HG02970 (cell line): ENCODE results near the gene ST6GALNAC5.
"Not testable (repeated sequence)": the region's sequence is repeated elsewhere in the genome, so short reads cannot be mapped to it uniquely, and the experiment has no call there.

Source experiments
- ATAC-seq: cut with Tn5 transposase; IDR thresholded peaks from one replicate; pipeline ENCODE4 v1.9.1; 2021; ENCODE audit warnings: mild to moderate bottlenecking, moderate library complexity, moderate number of reproducible peaks; ENCODE audit not compliant: unreplicated experiment, low FRiP score

Gene ST6GALNAC5

DNA sequence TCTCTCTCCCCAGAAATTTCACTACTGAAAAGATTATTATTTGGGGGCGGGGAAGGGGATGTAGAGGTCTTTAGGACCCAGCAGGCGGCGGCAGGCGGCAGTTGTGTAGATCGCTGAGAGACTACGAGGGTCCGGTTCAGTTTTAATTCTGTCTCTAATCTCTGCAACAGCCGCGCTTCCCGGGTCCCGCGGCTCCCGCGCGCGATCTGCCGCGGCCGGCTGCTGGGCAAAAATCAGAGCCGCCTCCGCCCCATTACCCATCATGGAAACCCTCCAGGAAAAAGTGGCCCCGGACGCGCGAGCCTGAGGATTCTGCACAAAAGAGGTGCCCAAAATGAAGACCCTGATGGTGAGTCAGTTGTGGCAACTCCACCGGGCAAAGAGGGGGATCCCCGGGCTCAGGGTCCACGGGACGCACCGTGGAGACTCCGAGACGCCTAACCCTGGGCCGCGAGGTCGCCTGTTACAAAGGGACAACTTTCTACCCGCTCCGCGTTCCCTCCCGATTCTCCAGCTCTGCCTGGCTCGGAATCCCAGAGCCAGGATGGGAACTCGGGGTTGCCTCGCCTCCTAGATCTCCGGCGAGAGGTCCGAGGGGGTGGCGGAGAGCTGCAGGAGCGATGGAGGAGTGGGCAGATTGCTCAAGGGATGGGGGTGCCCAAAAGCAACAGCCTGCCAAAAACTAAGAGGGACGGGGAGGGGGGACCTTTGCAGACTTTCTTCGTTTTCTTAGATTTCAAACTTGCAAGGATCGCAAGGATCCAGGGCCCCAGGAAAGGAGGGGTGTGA is at the start of gene ST6GALNAC5:
Gene ST6GALNAC5 (plus strand): TSS at position 139 of the 789 bp plus-strand sequence.
- ATAC-seq = no peak

- ATAC-seq = no peak
Observed at GRCh38 chr1:76820028-76820427, 47.3 kb upstream of the ST6GALNAC5 start.

DNA sequence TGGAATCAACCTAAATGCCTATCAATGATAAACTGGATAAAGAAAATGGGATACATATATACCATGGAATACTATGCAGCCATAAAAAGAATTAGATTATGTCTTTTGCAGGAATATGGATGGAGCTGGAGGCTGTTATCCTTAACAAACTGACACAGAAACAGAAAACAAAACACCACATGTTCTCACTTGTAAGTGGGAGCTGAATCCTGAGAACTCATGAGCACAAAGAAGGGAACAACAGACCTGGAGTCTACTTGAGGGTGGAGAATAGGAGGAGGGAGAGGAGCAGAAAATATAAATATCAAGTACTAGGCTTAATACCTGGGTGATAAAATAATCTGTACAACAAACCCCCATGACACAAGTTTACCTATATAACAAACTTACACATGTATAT is 44.3 kb upstream of the ST6GALNAC5 start:
- ATAC-seq = not testable (repeated sequence)

DNA sequence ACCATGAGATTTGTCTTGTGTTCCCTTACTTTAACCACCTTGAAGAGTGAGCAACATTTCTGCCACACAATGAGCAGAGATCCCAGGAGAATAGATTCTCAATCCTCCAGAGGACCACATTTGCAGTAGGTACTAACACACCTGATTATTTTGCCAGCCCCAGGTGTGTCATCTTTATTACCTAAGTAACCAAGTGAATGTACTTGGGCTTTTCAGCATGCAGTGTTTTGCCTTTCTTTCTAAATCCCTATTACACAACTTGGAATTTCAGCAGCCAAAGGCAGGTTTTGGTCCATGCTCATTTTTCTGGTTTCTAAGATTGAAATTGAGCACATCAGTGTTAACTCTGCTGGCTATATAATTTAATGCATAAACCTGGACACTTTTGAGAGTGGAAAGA is 43.2 kb upstream of the ST6GALNAC5 start:
- no peak for ATAC-seq

- no peak for ATAC-seq
Observed at GRCh38 chr1:76826072-76826845, 41.0 kb upstream of the ST6GALNAC5 start.

GRCh38 chr1:76827066-76827465 is 40.2 kb upstream of the ST6GALNAC5 start:
- no peak for ATAC-seq

DNA sequence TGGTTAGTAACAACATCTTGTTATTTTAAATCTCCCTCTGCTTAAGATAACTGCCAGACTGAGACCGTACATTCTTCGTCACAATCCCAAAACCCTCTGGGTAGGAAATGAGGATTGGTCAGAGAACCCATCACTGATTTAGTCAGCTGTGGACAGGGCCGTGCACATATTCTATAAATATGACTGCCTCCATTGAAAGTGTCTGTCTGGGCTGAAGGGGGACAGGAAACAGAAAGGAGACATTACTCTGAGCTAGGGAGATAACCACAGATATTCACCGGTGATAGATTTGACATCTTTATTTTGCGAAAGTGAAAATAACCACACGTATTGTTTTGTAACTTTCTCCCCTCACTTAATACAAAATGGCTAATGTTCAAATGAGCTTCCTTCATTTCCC is 36.9 kb upstream of the ST6GALNAC5 start:
- peak; percentile 59 for ATAC-seq

- ATAC-seq = no peak
Observed at GRCh38 chr1:76832521-76832920, 34.8 kb upstream of the ST6GALNAC5 start.

- ATAC-seq = no peak
Observed at GRCh38 chr1:76833151-76833550, 34.1 kb upstream of the ST6GALNAC5 start.

DNA sequence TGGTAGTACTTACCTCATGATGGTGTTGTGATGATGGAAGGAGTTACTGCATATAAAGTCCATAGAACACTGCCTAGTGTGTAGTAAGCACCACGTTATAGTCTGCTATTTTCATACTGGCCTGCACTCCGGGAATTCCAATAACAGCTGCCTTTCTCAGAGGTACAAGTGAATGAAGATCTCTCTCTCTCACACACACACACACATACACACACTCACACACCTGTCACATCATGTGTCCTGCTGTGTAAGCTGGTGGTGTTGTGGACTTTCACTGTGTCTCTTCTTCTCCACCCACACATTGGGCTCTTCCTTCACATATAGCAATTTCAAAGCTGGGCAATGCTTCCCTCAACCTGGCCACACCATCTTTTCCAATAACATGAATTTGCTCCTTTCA is 33.4 kb upstream of the ST6GALNAC5 start:
- ATAC-seq = no peak

- ATAC-seq = no peak
Observed at GRCh38 chr1:76835203-76835602, 32.1 kb upstream of the ST6GALNAC5 start.

DNA sequence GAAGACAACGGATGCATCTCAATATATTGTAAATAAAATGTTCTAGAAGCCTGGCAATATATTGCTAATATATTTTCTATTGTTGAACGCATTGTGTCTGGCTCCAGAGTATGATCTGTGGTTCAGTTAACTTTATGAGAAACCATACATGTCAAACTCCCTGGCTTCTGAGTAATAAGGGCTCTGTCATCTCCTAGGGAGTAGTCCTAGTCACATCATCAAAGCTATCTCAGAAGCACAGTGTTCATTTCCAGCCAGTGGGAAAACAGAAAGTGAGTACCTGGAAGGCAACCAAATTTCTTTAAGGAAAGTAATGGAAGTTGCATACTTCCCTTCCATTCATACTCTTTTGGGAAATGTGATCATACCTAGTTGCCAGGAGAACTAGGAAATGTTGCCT is 27.0 kb upstream of the ST6GALNAC5 start:
- ATAC-seq = no peak

GRCh38 chr1:76841460-76841859 is 25.8 kb upstream of the ST6GALNAC5 start:
- no peak for ATAC-seq

DNA sequence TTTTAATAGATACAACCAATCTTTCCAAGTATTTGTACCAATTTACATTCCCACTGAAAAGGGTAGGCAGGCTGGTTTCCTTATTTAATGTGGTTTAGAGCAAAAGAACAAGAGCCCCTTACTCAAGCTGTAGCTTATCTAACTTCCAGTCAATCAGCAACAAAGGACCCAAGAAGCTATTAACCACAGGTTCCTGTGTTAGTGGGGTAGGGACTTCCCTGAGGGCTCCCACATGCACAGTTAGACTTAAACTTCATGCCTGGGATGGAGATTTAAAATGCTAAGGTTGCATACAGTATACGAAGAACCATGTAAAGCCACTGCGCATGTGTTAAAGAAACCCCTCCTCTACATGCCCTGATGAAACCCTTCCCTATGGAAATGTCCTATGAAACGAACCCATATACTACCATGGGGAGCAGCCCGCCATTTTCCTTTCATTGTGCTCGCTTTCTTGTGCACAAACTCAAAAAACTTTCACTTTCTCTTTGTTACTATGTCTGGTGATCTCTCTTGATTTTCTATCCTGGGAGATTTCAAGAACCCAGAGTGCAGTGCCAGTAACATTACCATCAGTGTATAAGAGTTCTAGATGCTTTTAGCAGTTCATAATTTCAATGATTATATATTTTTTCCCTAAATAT is 23.3 kb upstream of the ST6GALNAC5 start:
- ATAC-seq = no peak

- ATAC-seq = no peak
Observed at GRCh38 chr1:76854255-76854654, 13.0 kb upstream of the ST6GALNAC5 start.

GRCh38 chr1:76856104-76856503 is 11.2 kb upstream of the ST6GALNAC5 start:
- ATAC-seq = no peak

- ATAC-seq = no peak
Observed at GRCh38 chr1:76857138-76857537, 10.1 kb upstream of the ST6GALNAC5 start.

DNA sequence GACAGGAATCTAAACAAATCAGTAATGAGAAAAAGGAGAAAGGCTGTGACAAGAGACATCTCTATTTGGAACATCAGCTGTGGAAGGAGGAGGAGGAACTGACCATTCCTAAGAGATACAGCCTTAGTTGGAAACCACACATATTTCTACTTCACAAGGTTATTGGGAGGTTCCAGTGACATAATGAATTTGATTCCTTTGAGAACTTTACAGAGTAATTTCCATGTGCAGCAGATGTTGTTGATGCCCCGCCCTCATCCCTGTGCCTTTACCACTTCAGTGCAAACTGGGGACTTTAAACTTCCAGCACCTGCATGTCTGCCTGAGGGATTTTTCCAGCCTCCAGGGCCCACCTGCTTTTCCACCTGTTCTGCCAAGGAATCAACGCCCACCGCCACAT is 9.3 kb upstream of the ST6GALNAC5 start:
- ATAC-seq = no peak

- ATAC-seq = no peak
Observed at GRCh38 chr1:76861149-76861548, 6.1 kb upstream of the ST6GALNAC5 start.

DNA sequence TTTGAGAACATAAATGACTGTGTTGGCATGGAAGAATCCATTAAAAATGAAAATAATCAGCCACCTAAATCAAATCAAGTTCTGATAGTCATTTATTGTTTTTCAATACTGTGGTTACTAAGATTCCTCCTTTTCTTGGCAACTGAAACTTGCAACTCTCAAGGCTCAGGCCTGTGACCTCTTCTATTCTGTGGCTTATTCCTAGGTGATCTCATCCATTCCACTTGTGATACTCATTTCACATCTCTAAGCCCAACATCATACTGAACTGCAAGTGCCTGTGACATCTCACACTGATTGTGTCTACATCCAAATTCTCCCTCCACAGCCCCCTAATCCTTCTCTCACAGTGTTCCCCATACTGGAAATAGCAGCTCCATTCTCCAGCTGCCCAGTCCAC is 4.8 kb upstream of the ST6GALNAC5 start:
- no peak for ATAC-seq

DNA sequence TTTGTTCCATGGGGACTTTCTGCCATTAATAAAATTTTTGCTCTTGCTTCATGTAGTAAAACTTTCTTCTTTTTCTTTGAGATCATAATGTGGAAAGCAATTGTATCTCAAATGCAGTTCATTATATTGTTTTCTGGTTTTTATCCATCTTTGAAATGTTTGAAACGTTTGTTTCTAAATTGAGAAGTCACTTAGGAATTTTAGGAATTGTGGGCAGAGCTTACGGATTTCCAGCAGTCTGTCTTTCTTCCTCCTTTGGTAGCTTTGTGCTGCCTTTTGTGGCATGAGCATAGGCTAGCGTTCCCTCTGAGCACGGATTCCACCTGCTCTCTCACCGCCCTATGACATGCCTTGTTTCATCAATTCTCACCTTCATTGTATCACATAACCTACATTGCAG is 2.9 kb upstream of the ST6GALNAC5 start:
- no peak for ATAC-seq
